Inferior parietal cortex (tissue), 1 donor: ENCODE data around the gene PIRT.

Experiments used
- DNase-seq: peaks from one replicate; pipeline ENCODE4 v3.0.0-alpha.2; 2016; ENCODE audit errors: extremely low spot score

Gene PIRT

GRCh38 chr17:10789694-10790271 lies 48.1 kb downstream of the PIRT start:
- DNase-seq: no peak

DNA sequence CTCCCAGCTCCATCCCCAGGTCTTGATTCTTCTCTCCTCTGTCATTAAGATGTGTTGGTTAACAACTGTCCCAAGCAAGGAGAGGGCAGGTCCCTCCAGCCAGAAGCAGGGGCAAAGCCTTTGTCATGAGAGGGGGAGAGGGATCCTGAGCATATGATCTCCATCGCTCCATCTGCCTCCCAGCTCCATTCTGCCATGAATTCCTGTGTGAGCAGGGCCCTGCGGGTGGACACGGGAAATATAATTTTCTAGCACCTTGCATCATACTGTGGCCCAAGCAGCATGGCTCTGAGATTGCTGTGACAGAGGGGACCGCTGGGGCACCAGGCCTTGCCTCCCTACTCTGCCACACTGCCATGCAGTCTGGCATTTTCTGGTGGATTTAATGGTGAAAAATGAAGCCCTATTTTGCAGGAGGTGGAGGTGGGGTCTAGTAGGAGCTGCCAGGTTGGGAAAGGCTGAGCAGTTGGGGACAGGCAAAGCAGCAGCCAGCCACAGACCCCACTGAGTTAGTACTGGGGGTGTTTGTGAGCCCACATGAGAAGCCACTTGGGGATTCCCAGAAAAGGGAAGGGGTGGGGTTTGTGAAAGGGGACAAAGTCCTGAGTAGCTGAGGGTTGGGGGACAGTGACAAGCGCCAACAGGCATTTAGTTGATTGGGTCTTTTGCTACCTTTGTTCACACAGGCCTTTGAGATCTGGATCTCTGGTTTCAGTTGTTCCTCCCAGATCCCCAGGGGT lies 50.4 kb downstream of the PIRT start:
- DNase-seq: no peak

DNA sequence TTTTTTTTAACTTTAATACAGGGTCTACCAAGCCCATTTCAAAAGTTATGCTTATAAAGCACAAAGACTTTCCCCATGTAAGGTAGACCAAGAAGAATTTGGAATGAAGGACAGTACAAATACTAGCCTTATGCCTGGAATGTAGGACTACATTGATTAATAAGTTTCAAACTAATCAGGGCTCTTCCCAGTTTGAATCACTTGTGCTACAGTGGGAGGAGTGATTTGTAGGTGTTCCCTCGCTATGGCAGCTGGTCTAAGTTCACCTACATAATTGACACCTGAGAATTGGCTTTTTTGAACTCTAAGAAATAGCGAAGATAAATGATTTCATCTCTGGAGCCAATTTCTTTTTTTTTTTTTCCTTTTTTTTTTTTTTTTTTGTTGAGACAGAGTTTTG lies 52.6 kb downstream of the PIRT start:
- no peak for DNase-seq

- no peak for DNase-seq
Measured at GRCh38 chr17:10779609-10780008, 58.3 kb downstream of the PIRT start.

DNA sequence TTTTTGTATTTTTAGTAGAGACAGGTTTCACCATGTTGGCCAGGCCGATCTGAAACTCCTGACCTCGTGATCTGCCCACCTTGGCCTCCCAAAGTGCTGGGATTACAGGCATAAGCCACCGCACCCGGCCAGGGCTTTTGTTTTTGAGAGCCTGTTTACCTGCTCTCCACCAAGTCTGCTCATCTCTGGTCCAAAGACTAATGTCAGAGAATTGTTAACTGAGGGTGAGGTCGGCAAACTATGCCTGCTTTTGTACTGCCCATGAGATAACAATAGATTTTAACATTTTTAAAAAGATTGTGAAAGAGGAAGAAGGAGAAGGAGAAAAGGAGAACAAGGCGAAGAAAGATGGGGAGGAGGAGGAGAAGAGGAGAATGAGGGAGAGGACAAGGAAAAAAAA lies 60.0 kb downstream of the PIRT start:
- DNase-seq: no peak

- DNase-seq: no peak
Measured at GRCh38 chr17:10777131-10777807, 60.6 kb downstream of the PIRT start.

GRCh38 chr17:10776381-10776780 lies 61.5 kb downstream of the PIRT start:
- no peak for DNase-seq

DNA sequence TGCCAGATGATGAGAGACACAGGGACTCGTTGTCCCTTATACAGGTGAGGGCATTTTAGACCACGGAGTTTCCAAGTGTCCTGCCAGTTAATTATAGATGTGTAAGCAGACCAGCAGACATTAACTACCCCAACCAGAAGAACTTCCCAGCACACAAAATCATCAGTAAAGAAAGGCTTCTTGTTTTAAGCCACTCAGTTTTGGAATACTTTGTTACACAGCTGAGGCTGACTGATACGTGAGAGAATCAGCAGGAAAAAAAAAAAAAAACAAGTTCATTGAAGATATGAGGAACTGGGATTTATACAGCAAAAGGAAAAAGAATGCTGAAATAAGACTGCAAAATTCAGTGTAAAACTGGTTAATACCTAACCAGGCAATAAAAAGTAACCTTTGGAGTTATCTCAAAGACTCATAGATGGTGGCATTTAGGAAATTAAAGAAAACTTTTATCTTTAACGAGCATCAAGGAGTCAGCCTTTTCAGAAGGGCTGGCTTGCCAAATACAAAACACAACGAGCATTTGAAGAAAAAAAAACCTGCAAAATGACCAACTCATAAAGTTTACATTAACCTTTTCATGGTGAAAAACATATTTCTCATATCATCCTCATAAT lies 62.0 kb downstream of the PIRT start:
- DNase-seq: no peak

DNA sequence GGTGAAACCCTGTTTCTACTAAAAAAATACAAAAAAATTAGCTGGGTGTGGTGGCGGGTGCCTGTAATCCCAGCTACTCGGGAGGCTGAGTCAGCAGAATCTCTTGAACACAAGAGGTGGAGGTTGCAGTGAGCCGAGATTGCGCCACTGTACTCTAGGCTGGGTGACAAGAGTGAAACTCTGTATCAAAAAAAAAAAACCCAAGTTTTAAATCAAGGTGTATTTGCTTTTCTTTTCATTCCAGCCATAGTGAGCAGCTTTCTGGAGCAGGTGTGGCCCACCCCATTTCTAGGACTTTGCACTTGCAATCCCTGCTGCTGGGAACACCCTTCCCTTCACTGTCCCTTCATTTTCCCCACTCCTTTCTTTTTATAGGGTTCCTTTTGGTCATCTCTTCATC lies 62.8 kb downstream of the PIRT start:
- no peak for DNase-seq

DNA sequence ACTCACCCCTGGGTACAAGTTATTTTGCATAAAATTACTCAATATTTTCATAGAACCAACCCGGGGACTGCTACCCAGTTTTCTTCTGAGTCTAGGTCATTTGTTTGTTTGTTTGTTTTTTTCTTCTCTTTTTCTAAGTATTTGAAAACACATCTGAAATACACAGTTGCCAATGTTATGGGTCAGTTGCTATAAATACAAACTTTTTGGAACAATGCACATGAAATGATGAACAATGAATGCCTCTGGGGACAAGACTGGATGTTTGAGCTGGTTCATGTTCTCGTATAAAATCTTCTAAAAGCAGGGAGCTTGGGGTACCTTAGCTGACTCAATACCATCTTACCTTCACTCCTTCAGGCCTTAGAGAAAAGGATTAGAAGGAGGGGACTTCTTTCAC lies 64.5 kb downstream of the PIRT start:
- DNase-seq: no peak
